Measurements from ENCODE around the gene SPAAR. TPM values are rescaled to one million over a fixed set of nuclear protein-coding genes. Genes with fewer than 3 reads are reported as not detected.

The SPAAR gene
- total RNA-seq, 2 experiments from 2014 or later = not detected

DNA sequence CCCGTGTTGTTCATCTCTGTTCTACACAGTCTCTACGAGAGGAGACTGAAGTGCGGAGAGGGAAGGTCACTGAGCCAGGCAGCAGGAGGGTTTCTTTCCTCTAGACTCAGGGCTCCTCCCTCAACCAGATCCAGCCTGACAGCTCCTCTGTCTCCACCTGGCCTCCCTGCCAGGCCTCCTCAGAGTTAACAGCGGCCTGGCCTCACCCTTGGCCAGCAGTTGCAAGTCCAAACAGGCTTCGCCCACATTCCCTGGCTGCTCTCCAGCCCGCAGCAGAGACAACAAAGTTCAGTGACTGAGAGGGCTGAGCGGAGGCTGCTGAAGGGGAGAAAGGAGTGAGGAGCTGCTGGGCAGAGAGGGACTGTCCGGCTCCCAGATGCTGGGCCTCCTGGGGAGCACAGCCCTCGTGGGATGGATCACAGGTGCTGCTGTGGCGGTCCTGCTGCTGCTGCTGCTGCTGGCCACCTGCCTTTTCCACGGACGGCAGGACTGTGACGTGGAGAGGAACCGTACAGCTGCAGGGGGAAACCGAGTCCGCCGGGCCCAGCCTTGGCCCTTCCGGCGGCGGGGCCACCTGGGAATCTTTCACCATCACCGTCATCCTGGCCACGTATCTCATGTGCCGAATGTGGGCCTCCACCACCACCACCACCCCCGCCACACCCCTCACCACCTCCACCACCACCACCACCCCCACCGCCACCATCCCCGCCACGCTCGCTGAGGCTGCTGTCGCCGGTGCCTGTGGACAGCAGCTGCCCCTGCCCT, 3.2 kb upstream of the SPAAR start, which contains the start of gene HRCT1:
Gene HRCT1 (plus strand): TSS at position 291 of the 768 bp plus-strand sequence. CDS start 86 bp downstream, at position 377.
- Mint-ChIP-seq H3K36me3 (ENCODE audit: low read depth) (no peaks in the 10 kb centered on the region), H3K27me3 (peaks cover 1% of the 10 kb centered on the region), H3K4me3 (no peak within 1 kb of the TSS), H3K4me1 (ENCODE audit: low read depth) (peaks cover 39% of the 10 kb centered on the region), H3K27ac (no peak within 1 kb of the TSS), H3K9me3 (no peaks in the 10 kb centered on the region)
- ATAC-seq (no peak), DNase-seq (no peak)
- ChIA-PET CTCF (interaction anchor here (1.2 to 5.9 kb wide), 5 partner anchors 29 to 80 kb away, joined by 3 to 147 read pairs (median 4); no protein-coding TSS in a partner anchor), POLR2A (no interaction called here)
- intact Hi-C loops (cut with micrococcal nuclease) = loop anchor here (5.0 kb wide), 1 partner anchor 36 kb away; no protein-coding TSS in a partner anchor
- TF ChIP-seq, protein P1, sequence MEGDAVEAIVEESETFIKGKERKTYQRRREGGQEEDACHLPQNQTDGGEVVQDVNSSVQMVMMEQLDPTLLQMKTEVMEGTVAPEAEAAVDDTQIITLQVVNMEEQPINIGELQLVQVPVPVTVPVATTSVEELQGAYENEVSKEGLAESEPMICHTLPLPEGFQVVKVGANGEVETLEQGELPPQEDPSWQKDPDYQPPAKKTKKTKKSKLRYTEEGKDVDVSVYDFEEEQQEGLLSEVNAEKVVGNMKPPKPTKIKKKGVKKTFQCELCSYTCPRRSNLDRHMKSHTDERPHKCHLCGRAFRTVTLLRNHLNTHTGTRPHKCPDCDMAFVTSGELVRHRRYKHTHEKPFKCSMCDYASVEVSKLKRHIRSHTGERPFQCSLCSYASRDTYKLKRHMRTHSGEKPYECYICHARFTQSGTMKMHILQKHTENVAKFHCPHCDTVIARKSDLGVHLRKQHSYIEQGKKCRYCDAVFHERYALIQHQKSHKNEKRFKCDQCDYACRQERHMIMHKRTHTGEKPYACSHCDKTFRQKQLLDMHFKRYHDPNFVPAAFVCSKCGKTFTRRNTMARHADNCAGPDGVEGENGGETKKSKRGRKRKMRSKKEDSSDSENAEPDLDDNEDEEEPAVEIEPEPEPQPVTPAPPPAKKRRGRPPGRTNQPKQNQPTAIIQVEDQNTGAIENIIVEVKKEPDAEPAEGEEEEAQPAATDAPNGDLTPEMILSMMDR (IDR thresholded peaks at IDR 0.05) = no peak

DNA sequence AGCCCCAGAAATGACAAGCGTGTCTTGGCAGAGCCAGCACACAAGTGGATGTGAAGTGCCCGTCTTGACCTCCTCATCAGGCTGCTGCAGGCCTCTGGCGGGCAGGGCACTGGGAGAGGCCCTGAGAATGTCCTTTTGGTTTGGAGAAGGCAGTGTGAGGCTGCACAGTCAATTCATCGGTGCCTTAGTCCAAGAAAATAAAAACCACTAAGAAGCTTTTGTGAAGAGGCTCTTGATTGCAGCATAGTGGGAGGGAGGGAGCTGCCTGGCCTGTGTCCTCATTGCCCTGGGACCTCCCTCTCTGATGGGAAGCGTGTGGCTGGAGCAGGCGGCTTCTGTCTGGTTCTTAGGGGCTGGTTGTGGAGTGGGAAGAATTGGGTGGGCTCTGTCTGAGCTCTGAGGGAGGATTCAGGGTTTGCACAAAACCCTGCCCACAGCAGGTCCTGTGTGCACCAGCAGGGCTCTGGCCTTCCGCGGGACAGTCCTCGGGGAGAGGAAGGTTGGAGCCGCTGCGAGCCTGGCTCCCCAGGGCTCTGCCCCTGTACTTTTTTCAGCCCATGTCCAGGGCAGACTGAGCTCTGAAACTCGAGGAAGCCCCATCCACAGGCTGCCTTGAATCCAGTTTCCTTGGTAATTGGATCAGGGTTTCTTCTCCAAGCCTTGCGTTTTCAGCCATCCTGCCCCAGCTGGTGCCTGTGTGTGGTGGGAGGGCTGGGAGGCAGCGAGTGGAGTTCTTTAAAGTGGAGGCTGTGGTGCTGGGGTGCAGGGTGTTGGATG, 2.2 kb upstream of the SPAAR start:
- Mint-ChIP-seq H3K9me3 (no peaks in the 10 kb centered on the region), H3K27me3 (peaks cover 1% of the 10 kb centered on the region), H3K27ac (no peak overlapping the region), H3K36me3 (ENCODE audit: low read depth) (no peaks in the 10 kb centered on the region), H3K4me3 (no peak overlapping the region), H3K4me1 (ENCODE audit: low read depth) (peaks cover 47% of the 10 kb centered on the region)
- ChIA-PET CTCF (interaction anchor here (0.6 to 5.9 kb wide), 3 partner anchors 10 to 48 kb away, joined by 3 to 147 read pairs (median 4); no protein-coding TSS in a partner anchor), POLR2A (no interaction called here)
- intact Hi-C loops (cut with micrococcal nuclease) = loop anchor here (5.0 kb wide), 1 partner anchor 35 kb away; no protein-coding TSS in a partner anchor
- no peak for DNase-seq
- TF ChIP-seq, protein P1 (IDR thresholded peaks at IDR 0.05) = no peak
- no peak for ATAC-seq

DNA sequence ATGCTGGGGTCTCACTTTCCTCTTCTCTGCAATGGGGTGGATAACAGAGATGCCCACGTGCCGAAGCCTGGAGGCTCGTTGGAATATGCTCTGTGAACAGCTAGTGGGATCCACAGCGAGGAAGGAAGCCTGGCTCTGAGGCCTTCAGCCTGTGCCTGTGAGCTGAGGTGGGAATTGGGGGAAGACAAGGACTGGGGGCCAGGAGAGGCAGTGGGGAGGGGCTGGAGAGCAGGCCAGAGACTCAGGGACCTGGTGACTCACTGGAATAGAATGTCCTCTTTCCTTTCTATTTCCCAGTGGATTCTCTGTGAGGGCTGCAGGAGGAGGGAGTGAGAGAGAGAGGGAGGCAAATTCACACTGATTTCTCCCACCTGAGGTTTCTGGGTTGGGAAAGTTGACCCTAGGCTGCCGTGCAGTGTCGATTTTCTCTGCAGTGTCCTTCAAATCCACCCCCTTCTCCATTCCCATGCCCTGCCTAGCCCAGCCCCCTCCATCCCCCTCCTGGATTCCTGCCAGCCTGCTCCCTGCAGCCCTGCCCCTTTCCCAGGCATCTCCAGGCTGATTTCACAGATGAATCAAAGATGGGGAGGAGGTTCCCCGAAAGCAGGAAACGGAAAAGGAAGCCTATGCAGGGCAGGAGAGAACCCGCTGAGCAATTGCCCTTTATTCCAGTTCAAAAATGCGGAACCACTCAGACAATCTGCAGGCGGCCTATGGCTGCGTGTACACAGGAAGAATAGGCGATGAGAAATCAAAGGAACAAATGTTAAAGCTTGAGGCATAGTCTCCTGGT, 1.4 kb upstream of the SPAAR start:
- peaks cover under 1% of the 10 kb centered on the region for H3K27me3 Mint-ChIP-seq
- TF ChIP-seq, protein P1 (IDR thresholded peaks at IDR 0.05) = no peak
- ATAC-seq (peak; percentile 26), DNase-seq (no peak)
- H3K9me3 Mint-ChIP-seq = no peaks in the 10 kb centered on the region
- POLR2A ChIA-PET = no interaction called here
- intact Hi-C loops (cut with micrococcal nuclease) = loop anchor here (5.0 kb wide), 1 partner anchor 34 kb away; no protein-coding TSS in a partner anchor
- no peak overlapping the region for H3K4me3 Mint-ChIP-seq
- CTCF ChIA-PET = interaction anchor here (0.6 to 5.9 kb wide), 5 partner anchors 11 to 47 kb away, joined by 3 to 147 read pairs (median 4); no protein-coding TSS in a partner anchor
- peaks cover 50% of the 10 kb centered on the region for H3K4me1 Mint-ChIP-seq (ENCODE audit: low read depth)
- H3K36me3 Mint-ChIP-seq (ENCODE audit: low read depth) = no peaks in the 10 kb centered on the region
- H3K27ac Mint-ChIP-seq = no peak overlapping the region

DNA sequence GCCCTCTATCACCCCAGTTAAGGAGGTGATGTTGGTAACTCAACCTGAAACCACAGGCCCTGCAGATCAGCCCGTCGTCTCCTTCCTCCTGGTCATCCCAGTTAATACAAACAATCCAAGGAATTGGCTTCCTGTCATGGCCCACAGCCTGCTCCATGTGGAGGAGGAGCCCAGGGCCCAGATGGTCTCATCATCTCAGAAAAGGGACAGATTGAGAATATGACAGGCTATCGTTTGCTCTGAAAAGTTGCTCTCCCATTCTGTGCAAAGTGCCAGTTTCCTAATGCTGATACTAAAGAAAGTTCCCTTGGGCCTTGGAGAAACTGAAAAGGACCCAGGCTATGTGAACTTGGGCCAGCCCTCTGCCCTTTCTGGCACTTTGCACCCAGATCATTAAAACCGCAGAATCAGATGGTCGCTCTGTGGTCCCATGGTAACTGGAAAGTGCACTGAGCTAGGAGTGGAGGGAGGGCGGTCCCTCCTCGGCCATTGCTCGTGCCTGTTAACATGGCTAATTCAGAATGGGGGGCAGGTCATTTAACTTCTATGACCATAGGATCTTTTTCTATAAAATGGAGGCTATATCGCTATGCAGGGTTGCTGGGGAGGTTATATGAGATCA, 675 bp upstream of the SPAAR start:
- no peak for ATAC-seq

More for the DNA sequence above, 675 bp upstream of the SPAAR start:
- H3K9me3 Mint-ChIP-seq = no peaks in the 10 kb centered on the region
- H3K36me3 Mint-ChIP-seq (ENCODE audit: low read depth) = no peaks in the 10 kb centered on the region
- DNase-seq = no peak
- H3K4me3 Mint-ChIP-seq = no peak overlapping the region
- no peak overlapping the region for H3K27ac Mint-ChIP-seq
- H3K27me3 Mint-ChIP-seq = no peaks in the 10 kb centered on the region
- TF ChIP-seq, protein P1 (IDR thresholded peaks at IDR 0.05) = no peak
- peaks cover 47% of the 10 kb centered on the region for H3K4me1 Mint-ChIP-seq (ENCODE audit: low read depth)
- CTCF ChIA-PET = interaction anchor here (1.0 to 4.5 kb wide), 2 partner anchors 26 to 36 kb away, joined by 4 to 29 read pairs; no protein-coding TSS in a partner anchor
- POLR2A ChIA-PET = no interaction called here
- intact Hi-C loops (cut with micrococcal nuclease) = loop anchor here (5.0 kb wide), 1 partner anchor 34 kb away; no protein-coding TSS in a partner anchor

All from activated CD8-positive, alpha-beta T cell treated with anti-CD3 and anti-CD28 coated beads for 36 hours (primary cell).